Amygdala (tissue), 56 donors: ENCODE data around the gene COG1.

Source experiments
- DNase-seq, 56 donors: peaks; one replicate each; lab custom pipeline; 2025; lab: John Stamatoyannopoulos, UW

Gene COG1

DNA sequence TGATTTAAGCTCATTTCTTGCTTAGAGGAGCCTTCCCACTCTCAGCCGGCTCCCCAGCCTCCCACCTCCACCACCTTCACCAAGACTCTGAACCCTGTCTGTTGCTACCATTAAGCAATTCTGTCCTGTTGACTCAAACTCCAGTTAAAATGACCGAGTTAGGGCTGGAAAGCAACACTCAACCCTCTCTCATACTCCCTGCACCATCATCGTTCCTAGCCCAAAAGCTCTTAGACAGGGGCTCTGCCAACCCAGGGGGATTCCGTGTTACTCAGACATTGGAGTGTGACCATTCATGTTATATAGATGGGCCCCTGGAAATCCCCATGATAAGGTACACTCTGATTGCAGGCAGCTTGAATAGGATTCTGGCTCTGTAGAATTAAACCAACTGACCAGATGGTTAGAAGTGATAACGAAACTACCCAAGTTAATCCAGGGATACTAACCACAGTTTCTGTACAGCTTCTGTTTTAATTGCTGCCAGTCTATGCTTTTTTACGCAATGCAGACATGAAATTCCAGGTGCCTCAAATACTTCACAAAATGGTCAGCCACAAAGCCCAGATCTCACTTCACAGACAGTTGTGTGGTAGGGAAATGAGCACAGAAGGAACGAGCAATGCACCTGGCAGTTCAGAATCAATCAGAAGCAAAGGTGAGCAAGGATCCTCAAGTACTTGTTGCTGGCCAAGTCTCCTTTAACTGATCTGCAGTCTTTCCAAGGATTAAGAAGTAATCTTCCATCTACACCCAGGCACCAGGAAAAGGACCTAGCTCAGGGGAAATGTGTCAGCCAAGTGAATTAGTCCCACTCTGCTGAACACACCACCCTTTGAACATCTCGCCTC lies 25.9 kb upstream of the COG1 start:
- DNase-seq: no peak

DNA sequence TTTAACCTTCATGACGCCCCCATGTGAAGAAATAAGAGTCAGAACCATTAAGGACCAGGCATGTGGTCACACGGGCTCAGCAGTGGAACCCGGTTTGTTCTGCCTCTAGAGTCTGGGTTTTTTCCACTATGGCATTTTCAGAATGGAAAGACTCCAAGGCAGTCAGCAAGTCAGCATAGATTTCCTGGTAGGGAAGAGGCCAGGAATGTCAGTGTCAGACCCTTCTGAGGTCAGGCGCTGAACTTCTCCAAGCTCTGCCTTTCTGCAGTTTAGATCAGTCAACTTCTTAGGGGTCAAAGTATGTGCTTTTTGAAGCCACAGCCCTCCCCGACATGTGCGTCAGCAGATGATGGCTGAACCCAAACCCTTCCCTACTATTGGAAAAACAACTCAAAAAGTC lies 24.2 kb upstream of the COG1 start:
- DNase-seq: no peak

GRCh38 chr17:73170324-73170723 lies 22.5 kb upstream of the COG1 start:
- DNase-seq: no peak

DNA sequence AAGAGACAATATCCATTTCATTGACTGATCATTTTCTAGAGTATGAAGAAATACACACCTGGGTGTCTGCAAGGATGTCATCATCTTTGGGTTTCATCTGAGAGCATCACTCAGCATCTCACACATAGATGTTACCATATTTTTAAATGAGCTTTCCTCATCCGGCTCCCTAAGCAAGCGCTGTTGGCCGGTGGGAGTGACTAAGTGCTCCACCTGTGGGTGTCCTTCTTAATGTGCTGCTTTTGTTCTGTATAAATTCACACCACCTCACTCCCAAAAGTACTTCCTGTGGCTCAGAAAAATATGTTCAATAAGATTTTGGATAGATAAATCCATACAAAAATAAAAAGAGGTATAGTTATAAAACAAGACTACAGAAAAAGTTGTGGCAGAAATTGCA lies 20.6 kb upstream of the COG1 start:
- DNase-seq: no peak

DNA sequence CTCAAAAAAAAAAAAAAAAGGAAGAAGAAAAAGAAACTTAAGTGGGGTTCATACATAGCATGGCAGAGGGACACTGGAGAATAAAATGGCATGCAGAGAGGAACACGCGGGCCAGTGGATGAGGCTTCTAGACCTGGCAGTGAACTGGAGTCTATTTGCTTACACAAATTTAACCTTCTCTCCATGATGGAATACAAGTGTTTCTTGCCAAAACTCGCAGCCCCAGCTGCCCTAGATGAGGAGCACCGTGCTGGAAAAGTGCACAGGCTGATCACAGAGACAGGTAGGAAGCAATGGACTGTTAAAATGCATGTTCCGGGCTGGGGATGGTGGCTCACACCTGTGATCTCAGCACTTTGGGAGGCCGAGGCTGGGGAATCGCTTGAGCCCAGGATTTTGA lies 18.7 kb upstream of the COG1 start:
- no peak for DNase-seq

DNA sequence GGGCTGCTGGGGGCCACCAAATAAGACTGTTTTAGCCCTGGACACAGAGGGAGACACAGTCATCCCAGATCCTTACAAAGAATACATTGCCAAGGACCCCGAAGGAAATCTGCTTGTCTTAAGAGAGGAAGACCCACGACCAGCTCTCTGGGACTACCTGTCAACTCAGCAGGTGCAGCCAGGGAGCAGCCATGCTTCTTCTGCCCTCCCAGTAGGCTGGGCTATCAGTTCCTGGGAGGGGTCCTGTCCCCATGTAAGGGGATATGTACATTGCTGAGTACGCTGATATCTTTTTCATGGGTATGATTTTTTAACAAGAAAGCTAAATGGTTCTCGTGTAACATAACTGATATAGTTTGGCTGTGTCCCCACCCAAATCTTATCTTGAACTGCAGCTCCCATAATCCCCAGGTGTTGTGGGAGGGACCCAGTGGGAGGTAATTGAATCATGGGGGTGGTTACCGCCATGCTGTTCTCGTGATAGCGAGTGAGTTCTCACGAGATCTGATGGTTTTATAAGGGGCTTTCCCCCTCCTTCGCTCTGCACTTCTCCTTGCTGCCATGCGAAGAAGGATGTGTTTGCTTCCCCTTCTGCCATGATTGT lies 16.8 kb upstream of the COG1 start:
- DNase-seq: no peak

DNA sequence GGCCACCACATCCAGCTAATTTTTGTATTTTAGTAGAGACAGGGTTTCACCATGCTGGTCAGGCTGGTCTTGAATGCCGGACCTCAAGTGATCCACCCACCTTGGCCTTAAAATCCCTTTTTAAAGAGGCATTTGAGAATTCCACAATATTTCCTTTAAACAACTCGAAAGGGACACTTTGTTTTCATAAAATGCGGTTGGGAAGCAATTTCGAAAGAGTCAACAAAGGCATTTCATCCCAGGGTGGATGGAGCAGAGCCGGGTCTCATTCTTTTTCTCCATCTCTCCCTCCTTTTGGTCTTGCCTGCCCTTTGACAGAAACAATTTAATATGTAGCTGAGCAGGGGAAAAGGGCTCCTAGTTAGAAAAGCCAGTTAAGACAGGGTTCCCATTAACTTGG lies 13.5 kb upstream of the COG1 start:
- no peak for DNase-seq

GRCh38 chr17:73179878-73180277 lies 13.0 kb upstream of the COG1 start:
- DNase-seq: no peak

DNA sequence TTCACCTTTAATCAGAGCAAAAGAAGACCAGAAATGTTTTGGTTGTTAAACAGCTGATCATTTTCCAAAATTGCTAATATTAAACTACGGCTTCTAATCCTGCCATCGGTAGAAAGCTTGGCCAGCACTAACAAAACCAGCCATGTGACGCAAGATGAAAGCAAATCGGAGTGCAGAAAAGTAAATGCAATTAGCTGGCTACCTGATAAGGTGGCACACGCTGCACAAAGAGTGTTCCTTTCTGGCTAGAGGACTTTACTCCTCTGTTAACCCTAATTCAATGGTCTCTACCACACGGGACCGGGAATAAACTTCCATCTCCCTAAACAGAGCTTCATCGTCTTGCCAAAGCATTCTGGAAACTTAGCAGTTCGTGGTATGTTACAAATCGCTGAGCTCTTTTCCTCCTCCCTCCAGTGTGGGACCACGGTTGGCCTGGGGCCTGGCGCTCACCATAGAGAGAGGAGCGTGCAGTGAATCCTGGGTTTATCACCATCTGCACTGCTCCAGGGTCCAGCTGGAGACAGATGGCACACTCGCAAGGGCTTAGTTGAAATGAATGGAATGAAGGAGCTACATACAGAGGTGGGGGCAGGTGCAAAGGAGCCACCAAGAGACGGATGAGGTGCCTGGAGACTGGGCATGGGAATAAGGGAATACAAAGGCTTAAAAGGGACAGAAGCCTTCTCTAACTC lies 10.1 kb upstream of the COG1 start:
- DNase-seq: no peak

DNA sequence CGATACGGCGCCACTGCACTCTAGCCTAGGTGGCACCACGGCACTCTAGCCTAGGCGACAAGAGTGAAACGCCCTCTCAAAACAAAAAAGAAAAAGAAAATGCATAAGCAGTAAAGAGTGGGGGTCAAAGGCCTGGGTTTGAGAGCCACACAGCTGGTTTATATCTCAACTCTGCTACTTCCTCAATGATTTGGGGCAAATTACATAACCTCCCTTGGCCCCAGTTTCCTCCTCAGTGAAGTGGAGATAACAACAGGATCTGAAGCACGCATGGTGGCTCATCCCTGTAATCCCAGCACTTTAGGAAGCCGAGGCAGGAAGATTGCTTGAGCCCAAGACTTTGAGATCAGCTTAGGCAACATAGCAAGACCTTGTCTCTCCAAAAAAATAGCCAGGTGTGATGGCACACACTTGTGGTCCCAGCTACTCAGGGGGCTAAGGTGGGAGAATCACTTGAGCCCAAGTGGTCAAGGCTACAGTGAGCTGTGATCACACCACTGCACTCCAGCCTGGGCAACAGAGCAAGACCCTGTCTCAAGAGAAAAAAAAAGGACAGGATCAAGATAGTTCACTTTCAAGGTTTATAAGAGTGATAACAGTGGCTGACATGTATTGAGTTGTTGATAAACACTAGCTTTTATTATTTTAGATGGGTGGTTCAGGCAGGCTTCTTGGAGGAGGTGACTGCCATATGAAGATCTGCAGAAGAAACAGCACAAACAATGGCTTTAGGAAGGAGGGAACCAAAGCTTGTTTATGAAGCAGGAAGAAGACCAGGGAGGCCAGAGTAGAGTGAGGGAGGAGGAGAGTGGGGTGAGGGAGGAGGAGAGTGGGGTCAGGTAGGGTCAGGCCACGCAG lies 8.5 kb upstream of the COG1 start:
- DNase-seq: no peak

GRCh38 chr17:73186283-73187050 lies 6.4 kb upstream of the COG1 start:
- DNase-seq: no peak

- DNase-seq: no peak
These were observed 5.6 kb upstream of the COG1 start for GRCh38 chr17:73187203-73187769.

DNA sequence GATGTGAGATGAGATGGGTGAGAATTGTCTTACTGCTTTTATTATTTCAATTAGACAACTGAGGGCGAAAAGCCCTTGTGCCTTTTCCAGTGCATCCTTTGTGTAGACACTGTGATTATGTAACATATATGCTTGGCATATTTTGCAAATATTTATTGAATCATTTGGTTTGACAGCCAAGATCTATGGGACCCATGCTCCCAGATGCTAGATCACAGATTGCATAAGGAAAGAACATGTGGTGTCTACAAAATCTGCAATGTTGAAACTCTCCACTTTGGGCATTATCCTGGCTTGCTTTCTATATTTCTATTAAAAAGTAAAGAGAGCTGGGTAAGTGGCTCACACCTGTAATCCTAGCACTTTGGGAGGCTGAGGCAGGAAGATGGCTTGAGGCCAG lies 4.8 kb upstream of the COG1 start:
- DNase-seq: no peak

DNA sequence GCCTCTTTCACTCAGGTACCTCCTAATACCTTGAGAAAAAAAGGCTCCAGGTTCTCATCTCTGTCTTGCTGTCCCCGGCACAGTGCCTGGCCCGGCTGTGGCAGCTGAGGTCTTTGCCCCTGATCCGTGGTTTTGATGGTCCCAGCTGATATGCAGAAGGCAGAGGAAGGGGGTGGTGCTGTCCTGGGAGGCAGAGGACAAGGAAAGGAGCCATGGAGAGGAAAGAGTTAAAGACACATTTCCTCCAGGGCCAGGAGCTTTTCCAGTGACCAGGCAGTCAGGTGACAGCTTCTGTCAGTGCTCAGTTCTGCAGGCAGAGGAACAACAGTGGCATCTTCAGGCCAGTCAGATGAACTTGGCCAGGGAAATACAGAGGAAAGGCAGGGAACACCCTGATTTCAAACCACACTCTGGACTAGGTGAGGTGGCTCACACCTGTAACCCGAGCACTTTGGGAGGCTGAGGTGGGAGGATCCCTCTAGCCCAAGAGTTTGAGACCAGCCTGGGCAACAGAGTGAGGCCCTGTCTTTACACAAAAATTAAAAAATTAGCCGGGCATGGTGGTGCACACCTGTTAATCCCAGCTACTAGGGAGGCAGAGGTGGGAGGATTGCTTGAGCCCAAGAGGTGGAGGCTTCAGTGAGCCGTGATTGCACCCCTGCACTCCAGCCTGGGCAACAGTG lies 3.3 kb upstream of the COG1 start:
- DNase-seq: peak in 33 of 56 donors; percentile 5 to 69 (median 30)

GRCh38 chr17:73191443-73192205 lies 1.2 kb upstream of the COG1 start:
- peak in 48 of 56 donors; percentile 8 to 80 (median 47) for DNase-seq

DNA sequence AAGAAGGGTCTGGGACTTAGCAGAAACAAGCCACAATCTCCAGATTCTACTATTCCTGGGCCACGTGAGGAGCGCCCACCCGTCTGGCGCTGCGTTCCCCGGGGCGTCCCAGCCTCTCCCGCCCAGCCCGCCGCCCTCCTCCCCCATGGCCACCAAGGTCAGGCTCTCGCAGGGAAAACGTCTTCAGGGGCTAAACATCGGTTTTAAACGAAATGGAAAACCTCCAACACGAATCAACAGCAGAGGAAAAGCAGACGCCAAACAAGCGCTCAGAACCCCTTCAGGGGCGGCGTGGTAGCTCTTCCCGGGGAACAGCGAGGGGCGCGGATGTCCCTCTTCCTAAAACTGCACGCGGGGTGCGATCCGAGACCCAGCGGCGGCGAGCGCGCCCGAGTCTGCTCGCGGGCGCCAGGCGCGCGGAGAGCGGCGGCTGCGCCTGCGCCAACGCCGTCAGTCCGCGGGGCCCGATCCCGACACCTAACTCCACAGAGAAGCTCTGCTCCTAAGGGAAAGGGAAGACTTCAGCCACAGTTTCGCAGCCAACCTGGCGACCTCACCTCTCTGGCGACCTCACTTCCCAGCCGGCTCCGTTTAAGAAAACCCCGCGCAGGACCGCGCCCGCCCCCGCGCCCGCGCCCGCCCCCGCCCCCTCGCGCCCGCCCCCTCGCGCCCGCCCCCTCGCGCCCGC lies 505 bp upstream of the COG1 start:
- peak in 46 of 56 donors; percentile 22 to 79 (median 59) for DNase-seq

GRCh38 chr17:73194514-73195222 lies 1.8 kb downstream of the COG1 start:
- no peak for DNase-seq
